ENCODE measurements around the gene PRR18.

The PRR18 gene

GRCh38 chr6:166293731-166294584 lies 14.2 kb downstream of the PRR18 start:
- no peak for DNase-seq (ENCODE audit: low read depth)
- TF ChIP-seq CTCF (IDR thresholded peaks at IDR 0.05; ENCODE audit: control insufficient read depth, extremely low read depth, insufficient read depth), result no peak
- H3K4me3 ChIP-seq (ENCODE audit: low read depth, low read length), result no peak overlapping the region

GRCh38 chr6:166289207-166290060 lies 18.8 kb downstream of the PRR18 start:
- DNase-seq (ENCODE audit: low read depth), result no peak
- TF ChIP-seq CTCF (IDR thresholded peaks at IDR 0.05; ENCODE audit: control insufficient read depth, extremely low read depth, insufficient read depth), result no peak
- H3K4me3 ChIP-seq (ENCODE audit: low read depth, low read length), result no peak overlapping the region

GRCh38 chr6:166286839-166287271 lies 21.3 kb downstream of the PRR18 start:
- H3K4me3 ChIP-seq (ENCODE audit: low read depth, low read length), result no peak overlapping the region
- no peak for TF ChIP-seq CTCF (IDR thresholded peaks at IDR 0.05; ENCODE audit: control insufficient read depth, extremely low read depth, insufficient read depth)
- no peak for DNase-seq (ENCODE audit: low read depth)

GRCh38 chr6:166285233-166285632 lies 23.0 kb downstream of the PRR18 start:
- no peak for TF ChIP-seq CTCF (IDR thresholded peaks at IDR 0.05; ENCODE audit: control insufficient read depth, extremely low read depth, insufficient read depth)
- DNase-seq (ENCODE audit: low read depth), result no peak
- H3K4me3 ChIP-seq (ENCODE audit: low read depth, low read length), result no peak overlapping the region

- H3K4me3 ChIP-seq (ENCODE audit: low read depth, low read length), result no peak overlapping the region
- no peak for TF ChIP-seq CTCF (IDR thresholded peaks at IDR 0.05; ENCODE audit: control insufficient read depth, extremely low read depth, insufficient read depth)
- DNase-seq (ENCODE audit: low read depth), result no peak
Observed at GRCh38 chr6:166284640-166285039, 23.6 kb downstream of the PRR18 start.

- no peak overlapping the region for H3K4me3 ChIP-seq (ENCODE audit: low read depth, low read length)
- no peak for TF ChIP-seq CTCF (IDR thresholded peaks at IDR 0.05; ENCODE audit: control insufficient read depth, extremely low read depth, insufficient read depth)
- no peak for DNase-seq (ENCODE audit: low read depth)
Observed at GRCh38 chr6:166282394-166283032, 25.7 kb downstream of the PRR18 start.

Data from LNCaP clone FGC (cell line).